HEK293 (cell line): ENCODE results near the gene PLLP.

Experiments used
- CTCF ChIP-seq: fragments of 450-650 bp; formaldehyde crosslinking; IDR thresholded peaks from 2 replicates; pipeline ENCODE4 v1.5.1; 2016; ENCODE audit warnings: missing biosample characterization, missing genetic modification characterization
- KLF1 ChIP-seq: fragments of 450-650 bp; formaldehyde crosslinking; IDR thresholded peaks from 2 replicates; pipeline ENCODE4 v1.5.1; 2016; ENCODE audit warnings: missing biosample characterization, missing genetic modification characterization
- KLF9 ChIP-seq: fragments of 450-650 bp; formaldehyde crosslinking; IDR thresholded peaks from 2 replicates; pipeline ENCODE4 v1.5.1; 2016; ENCODE audit warnings: missing biosample characterization, missing genetic modification characterization, low read depth
- PBX3 ChIP-seq: sonication (generic); formaldehyde crosslinking; IDR thresholded peaks from 2 replicates; pipeline ENCODE4 v1.8.1; 2022; ENCODE audit warnings: mild to moderate bottlenecking, moderate library complexity, missing genetic modification reagents
- RBAK ChIP-seq: fragments of 450-650 bp; formaldehyde crosslinking; IDR thresholded peaks from 2 replicates; pipeline ENCODE4 v1.5.1; 2016; ENCODE audit warnings: missing biosample characterization, missing genetic modification characterization
- ZEB2 ChIP-seq: fragments of 450-650 bp; formaldehyde crosslinking; IDR thresholded peaks from 2 replicates; pipeline ENCODE4 v1.5.1; 2016; ENCODE audit warnings: missing biosample characterization, missing genetic modification characterization
- ZNF18 ChIP-seq: fragments of 450-650 bp; formaldehyde crosslinking; IDR thresholded peaks from 2 replicates; pipeline ENCODE4 v1.5.1; 2016; ENCODE audit warnings: missing biosample characterization, missing genetic modification characterization
- ZNF184 ChIP-seq: fragments of 450-650 bp; IDR thresholded peaks from 2 replicates; pipeline ENCODE4 v1.5.1; 2018; ENCODE audit warnings: missing biosample characterization, mild to moderate bottlenecking, missing genetic modification characterization
- ZNF223 ChIP-seq: fragments of 450-650 bp; formaldehyde crosslinking; IDR thresholded peaks from 2 replicates; pipeline ENCODE4 v1.5.1; 2016; ENCODE audit warnings: missing biosample characterization, missing genetic modification characterization
- ZNF239 ChIP-seq: fragments of 450-650 bp; formaldehyde crosslinking; IDR thresholded peaks from 2 replicates; pipeline ENCODE4 v1.5.1; 2016; ENCODE audit warnings: missing biosample characterization, missing genetic modification characterization
- ZNF654 ChIP-seq: fragments of 450-650 bp; formaldehyde crosslinking; IDR thresholded peaks from 2 replicates; pipeline ENCODE4 v1.5.1; 2016; ENCODE audit warnings: low read depth, missing biosample characterization, missing genetic modification characterization
- ZNF670 ChIP-seq: fragments of 450-650 bp; formaldehyde crosslinking; IDR thresholded peaks from 2 replicates; pipeline ENCODE4 v1.5.1; 2016; ENCODE audit warnings: missing biosample characterization, missing genetic modification characterization, low read depth

- no peak for TF ChIP-seq ZNF239 (tag by site-specific recombination)
- TF ChIP-seq KLF1 (tag by site-specific recombination) = no peak
- no peak for TF ChIP-seq CTCF
- TF ChIP-seq ZNF670 = no peak
- TF ChIP-seq ZNF223 = no peak
- TF ChIP-seq KLF9 (tag by site-specific recombination) = no peak
- TF ChIP-seq PBX3 = no peak
- no peak for TF ChIP-seq ZNF184 (tag by site-specific recombination)
- no peak for TF ChIP-seq ZNF18 (tag by site-specific recombination)
- TF ChIP-seq RBAK = no peak
- no peak for TF ChIP-seq ZEB2 (tag by site-specific recombination)
- TF ChIP-seq ZNF654 (tag by site-specific recombination) = no peak
These were observed 45.4 kb downstream of the PLLP start for GRCh38 chr16:57239107-57239506.
